ENCODE results near the gene YIPF3.

DNA sequence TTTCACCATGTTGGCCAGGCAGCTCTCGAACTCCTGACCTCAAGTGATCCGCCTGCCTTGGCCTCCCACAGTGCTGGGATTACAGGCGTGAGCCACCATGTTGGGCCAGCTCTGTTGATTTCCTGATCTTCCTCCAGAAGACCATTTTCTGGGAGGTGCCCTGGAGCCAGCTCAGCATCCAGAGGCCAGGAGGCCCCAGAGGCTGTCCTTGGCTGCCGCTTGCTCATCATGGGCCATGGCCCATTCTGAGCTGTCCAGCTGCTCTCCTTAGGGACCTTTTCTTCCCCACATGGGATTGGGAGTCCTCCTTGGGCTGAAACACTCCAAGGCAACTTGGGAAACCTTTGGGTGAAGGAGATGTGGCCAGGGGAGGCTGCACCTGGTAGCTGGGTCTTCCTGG lies 22.0 kb downstream of the YIPF3 start:
- TF ChIP-seq, protein P1, sequence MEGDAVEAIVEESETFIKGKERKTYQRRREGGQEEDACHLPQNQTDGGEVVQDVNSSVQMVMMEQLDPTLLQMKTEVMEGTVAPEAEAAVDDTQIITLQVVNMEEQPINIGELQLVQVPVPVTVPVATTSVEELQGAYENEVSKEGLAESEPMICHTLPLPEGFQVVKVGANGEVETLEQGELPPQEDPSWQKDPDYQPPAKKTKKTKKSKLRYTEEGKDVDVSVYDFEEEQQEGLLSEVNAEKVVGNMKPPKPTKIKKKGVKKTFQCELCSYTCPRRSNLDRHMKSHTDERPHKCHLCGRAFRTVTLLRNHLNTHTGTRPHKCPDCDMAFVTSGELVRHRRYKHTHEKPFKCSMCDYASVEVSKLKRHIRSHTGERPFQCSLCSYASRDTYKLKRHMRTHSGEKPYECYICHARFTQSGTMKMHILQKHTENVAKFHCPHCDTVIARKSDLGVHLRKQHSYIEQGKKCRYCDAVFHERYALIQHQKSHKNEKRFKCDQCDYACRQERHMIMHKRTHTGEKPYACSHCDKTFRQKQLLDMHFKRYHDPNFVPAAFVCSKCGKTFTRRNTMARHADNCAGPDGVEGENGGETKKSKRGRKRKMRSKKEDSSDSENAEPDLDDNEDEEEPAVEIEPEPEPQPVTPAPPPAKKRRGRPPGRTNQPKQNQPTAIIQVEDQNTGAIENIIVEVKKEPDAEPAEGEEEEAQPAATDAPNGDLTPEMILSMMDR (conservative IDR thresholded peaks at IDR 0.05; ENCODE audit: low read length) = no peak
- no peak for TF ChIP-seq EZH2phosphoT487 (IDR thresholded peaks at IDR 0.05; ENCODE audit: borderline replicate concordance)

Data from Loucy (cell line).